Calu3 (cell line): ENCODE measurements around the gene PUDP. TPM values are rescaled to one million over a fixed set of nuclear protein-coding genes. Genes with fewer than 3 reads are reported as not detected.
"Not testable (repeated sequence)": the region's sequence is repeated elsewhere in the genome, so short reads cannot be mapped to it uniquely, and the experiment has no call there.

ENCODE experiments used
- BruUV-seq: library from RNA; stranded (reverse); fragments of 400-500 nt; replicated peaks from 2 replicates; lab custom pipeline; 2021; lab: Mats Ljungman, UMichigan
- CTCF ChIA-PET: fragments of 300-600 bp; sonication (Branson Sonifier 250); formaldehyde crosslinking; loops from one replicate; lab custom pipeline; 2022; ENCODE audit warnings: antibody characterized with exemption; lab: Charles Lee
- DNase-seq: peaks from one replicate; pipeline ENCODE4 v3.0.0; 2022
- H3K27ac Mint-ChIP-seq: one replicate; pipeline ENCODE4 v1.8.0; 2022; ENCODE audit warnings: mixed read lengths; ENCODE audit not compliant: unreplicated experiment
- H3K27me3 Mint-ChIP-seq: one replicate; pipeline ENCODE4 v1.8.0; 2022; ENCODE audit warnings: mixed read lengths; ENCODE audit not compliant: unreplicated experiment
- H3K36me3 Mint-ChIP-seq: one replicate; pipeline ENCODE4 v1.8.0; 2022; ENCODE audit warnings: mild to moderate bottlenecking, moderate library complexity, mixed read lengths; ENCODE audit not compliant: insufficient read depth, unreplicated experiment
- H3K4me1 Mint-ChIP-seq: one replicate; pipeline ENCODE4 v1.8.0; 2022; ENCODE audit warnings: mild to moderate bottlenecking, low read depth, mixed read lengths; ENCODE audit not compliant: unreplicated experiment
- H3K4me3 Mint-ChIP-seq: one replicate; pipeline ENCODE4 v1.8.0; 2022; ENCODE audit warnings: mild to moderate bottlenecking, low read depth, moderate library complexity, mixed read lengths; ENCODE audit not compliant: unreplicated experiment
- H3K9me3 Mint-ChIP-seq: one replicate; pipeline ENCODE4 v1.8.0; 2022; ENCODE audit warnings: low read depth, mixed read lengths; ENCODE audit not compliant: unreplicated experiment
- CTCF ChIP-seq: fragments of 200-600 bp; IDR thresholded peaks from one replicate; pipeline ENCODE4 v1.8.0; 2022; ENCODE audit warnings: antibody characterized with exemption; ENCODE audit not compliant: unreplicated experiment
- intact Hi-C: fragments of 100-400 bp; cut with micrococcal nuclease; formaldehyde crosslinking; loops from one replicate; pipeline ENCODE4 v1.10.0; 2022; ENCODE audit not compliant: unreplicated experiment
- total RNA-seq: library from RNA; stranded (reverse); gene quantifications from 2 replicates; pipeline ENCODE4 v1.2.3, GENCODE V29; 2022

Gene PUDP
- total RNA-seq, 1 experiment from 2014 or later = 30.6 TPM

GRCh38 chrX:7102119-7102518, 45.8 kb downstream of the PUDP start:
- H3K4me1 Mint-ChIP-seq = no peaks in the 10 kb centered on the region
- intact Hi-C loops = no loop called here
- no peaks in the 10 kb centered on the region for H3K36me3 Mint-ChIP-seq
- BruUV-seq = no TSS peak
- no peaks in the 10 kb centered on the region for H3K27me3 Mint-ChIP-seq
- H3K27ac Mint-ChIP-seq = no peak overlapping the region
- CTCF ChIA-PET = no interaction called here
- no peak for DNase-seq
- TF ChIP-seq CTCF = no peak
- no peaks in the 10 kb centered on the region for H3K9me3 Mint-ChIP-seq
- no peak overlapping the region for H3K4me3 Mint-ChIP-seq

GRCh38 chrX:7100022-7100421, 47.9 kb downstream of the PUDP start:
- Mint-ChIP-seq H3K4me3 (no peak overlapping the region), H3K27ac (no peak overlapping the region), H3K36me3 (no peaks in the 10 kb centered on the region), H3K4me1 (no peaks in the 10 kb centered on the region), H3K9me3 (no peaks in the 10 kb centered on the region), H3K27me3 (no peaks in the 10 kb centered on the region)
- no peak for TF ChIP-seq CTCF
- no TSS peak for BruUV-seq
- intact Hi-C loops = no loop called here
- DNase-seq = no peak
- CTCF ChIA-PET = no interaction called here

- intact Hi-C loops, BruUV-seq, DNase-seq, H3K36me3 Mint-ChIP-seq, H3K4me3 Mint-ChIP-seq, H3K4me1 Mint-ChIP-seq, H3K9me3 Mint-ChIP-seq, H3K27me3 Mint-ChIP-seq, H3K27ac Mint-ChIP-seq, CTCF ChIA-PET: not testable (repeated sequence)
These were observed 52.3 kb downstream of the PUDP start for GRCh38 chrX:7095657-7096056.

GRCh38 chrX:7093305-7093704, 54.6 kb downstream of the PUDP start:
- no peaks in the 10 kb centered on the region for H3K36me3 Mint-ChIP-seq
- CTCF ChIA-PET = no interaction called here
- intact Hi-C loops = no loop called here
- H3K4me3 Mint-ChIP-seq = no peak overlapping the region
- peaks cover 7% of the 10 kb centered on the region for H3K4me1 Mint-ChIP-seq
- H3K27me3 Mint-ChIP-seq = no peaks in the 10 kb centered on the region
- no peaks in the 10 kb centered on the region for H3K9me3 Mint-ChIP-seq
- no peak for TF ChIP-seq CTCF
- BruUV-seq = no TSS peak
- no peak overlapping the region for H3K27ac Mint-ChIP-seq
- DNase-seq = no peak

GRCh38 chrX:7092543-7092942, 55.4 kb downstream of the PUDP start:
- Mint-ChIP-seq H3K4me3 (no peak overlapping the region), H3K27ac (no peak overlapping the region), H3K4me1 (peaks cover 7% of the 10 kb centered on the region), H3K27me3 (no peaks in the 10 kb centered on the region), H3K9me3 (no peaks in the 10 kb centered on the region), H3K36me3 (no peaks in the 10 kb centered on the region)
- intact Hi-C loops = no loop called here
- DNase-seq = no peak
- TF ChIP-seq CTCF = no peak
- CTCF ChIA-PET = no interaction called here
- no TSS peak for BruUV-seq
